Vagina (tissue), 2 donors: ENCODE results near the gene IQGAP2.

Source experiments
- CTCF ChIP-seq, 3 experiments: fragments of 450-650 bp in 2 of 3; fragments of 200-600 bp in 1 of 3; sonication (generic) in 1 of 3; IDR thresholded peaks; one replicate each; pipeline ENCODE4 v1.5.1; 2017 to 2019; ENCODE audit warnings: antibody characterized with exemption in 3 of 3, mild to moderate bottlenecking in 2 of 3, moderate library complexity in 2 of 3
- POLR2A ChIP-seq, 2 donors: fragments of 450-650 bp; IDR thresholded peaks; one replicate each; pipeline ENCODE4 v1.6.1; 2017; ENCODE audit warnings: antibody characterized with exemption in 2 of 2, mild to moderate bottlenecking in 2 of 2, moderate library complexity in 2 of 2
- POLR2AphosphoS5 ChIP-seq, 2 donors: sonication (generic); formaldehyde crosslinking; IDR thresholded peaks; one replicate each; pipeline ENCODE4 v1.9.0; 2017; ENCODE audit warnings: antibody characterized with exemption in 2 of 2, mild to moderate bottlenecking in 2 of 2, low read depth in 1 of 2; ENCODE audit not compliant: insufficient read depth in 1 of 2

- no peak for TF ChIP-seq CTCF (IDR thresholded peaks at IDR 0.05)
- no peak for TF ChIP-seq POLR2AphosphoS5 (IDR thresholded peaks at IDR 0.05; ENCODE audit: insufficient read depth in 1 of 2, low read depth in 1 of 2)
- no peak for TF ChIP-seq POLR2A (IDR thresholded peaks at IDR 0.05)
Measured at GRCh38 chr5:76379855-76380254, 23.2 kb upstream of the IQGAP2 start.
